HCT116 (cell line): Measurements from ENCODE around the gene CST6.

Source experiments
- RAD21 ChIP-seq: IDR thresholded peaks from 2 replicates; pipeline ENCODE4 v1.6.1; 2012; ENCODE audit warnings: low read depth, mild to moderate bottlenecking
- TF ChIP-seq, protein P1 (sequence below): IDR thresholded peaks from 2 replicates; pipeline ENCODE4 v1.6.1; 2012
- TF ChIP-seq, protein P2 (sequence below), 3 experiments: fragments of 200-600 bp in 1 of 3; sonication (generic) in 1 of 3; IDR thresholded peaks in 2 of 3; conservative IDR thresholded peaks in 1 of 3; 2 replicates each; pipeline ENCODE4 v1.5.1; 2012 to 2017; ENCODE audit warnings: low read depth in 2 of 3, low read length in 2 of 3, antibody characterized with exemption in 1 of 3, borderline replicate concordance in 1 of 3, control low read depth in 1 of 3, mild to moderate bottlenecking in 1 of 3, mixed read lengths in 1 of 3, mixed run types in 1 of 3, moderate library complexity in 1 of 3; ENCODE audit not compliant: insufficient read depth in 1 of 3

DNA sequence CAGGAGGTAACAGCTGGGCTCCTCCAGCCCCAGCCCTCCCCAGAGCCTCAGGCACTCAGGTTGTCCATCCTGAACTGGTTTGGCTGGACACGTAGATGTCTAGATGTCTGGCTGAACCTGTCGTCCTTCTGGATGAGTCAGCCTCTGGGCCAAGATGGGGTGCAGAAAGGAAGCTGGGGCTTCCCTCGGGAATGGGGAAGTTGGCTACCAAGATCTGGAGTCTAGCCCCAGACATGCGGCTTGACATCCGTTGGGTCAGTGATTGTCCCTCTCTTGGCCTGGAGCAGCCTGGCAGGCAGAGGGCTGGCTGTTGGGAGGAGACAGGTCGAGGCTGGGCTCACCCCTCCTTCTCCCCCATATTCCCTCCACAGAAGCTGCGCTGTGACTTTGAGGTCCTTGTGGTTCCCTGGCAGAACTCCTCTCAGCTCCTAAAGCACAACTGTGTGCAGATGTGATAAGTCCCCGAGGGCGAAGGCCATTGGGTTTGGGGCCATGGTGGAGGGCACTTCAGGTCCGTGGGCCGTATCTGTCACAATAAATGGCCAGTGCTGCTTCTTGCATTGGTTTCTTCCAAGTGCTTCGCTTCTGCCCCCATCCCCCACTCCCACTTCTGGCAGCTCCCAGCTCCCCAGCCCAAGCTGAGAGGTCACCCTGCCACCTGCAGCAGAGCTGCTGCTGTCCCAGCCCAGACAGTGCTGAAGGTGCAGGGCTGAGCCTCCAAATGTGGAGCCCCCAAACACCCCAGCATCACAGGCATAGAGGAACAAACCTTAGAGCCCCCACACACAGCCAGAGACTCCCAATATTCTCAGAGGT, 1.3 kb downstream of the CST6 start:
- TF ChIP-seq, protein P1, sequence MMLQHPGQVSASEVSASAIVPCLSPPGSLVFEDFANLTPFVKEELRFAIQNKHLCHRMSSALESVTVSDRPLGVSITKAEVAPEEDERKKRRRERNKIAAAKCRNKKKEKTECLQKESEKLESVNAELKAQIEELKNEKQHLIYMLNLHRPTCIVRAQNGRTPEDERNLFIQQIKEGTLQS = no peak
- TF ChIP-seq, protein P2, sequence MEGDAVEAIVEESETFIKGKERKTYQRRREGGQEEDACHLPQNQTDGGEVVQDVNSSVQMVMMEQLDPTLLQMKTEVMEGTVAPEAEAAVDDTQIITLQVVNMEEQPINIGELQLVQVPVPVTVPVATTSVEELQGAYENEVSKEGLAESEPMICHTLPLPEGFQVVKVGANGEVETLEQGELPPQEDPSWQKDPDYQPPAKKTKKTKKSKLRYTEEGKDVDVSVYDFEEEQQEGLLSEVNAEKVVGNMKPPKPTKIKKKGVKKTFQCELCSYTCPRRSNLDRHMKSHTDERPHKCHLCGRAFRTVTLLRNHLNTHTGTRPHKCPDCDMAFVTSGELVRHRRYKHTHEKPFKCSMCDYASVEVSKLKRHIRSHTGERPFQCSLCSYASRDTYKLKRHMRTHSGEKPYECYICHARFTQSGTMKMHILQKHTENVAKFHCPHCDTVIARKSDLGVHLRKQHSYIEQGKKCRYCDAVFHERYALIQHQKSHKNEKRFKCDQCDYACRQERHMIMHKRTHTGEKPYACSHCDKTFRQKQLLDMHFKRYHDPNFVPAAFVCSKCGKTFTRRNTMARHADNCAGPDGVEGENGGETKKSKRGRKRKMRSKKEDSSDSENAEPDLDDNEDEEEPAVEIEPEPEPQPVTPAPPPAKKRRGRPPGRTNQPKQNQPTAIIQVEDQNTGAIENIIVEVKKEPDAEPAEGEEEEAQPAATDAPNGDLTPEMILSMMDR (IDR thresholded peaks at IDR 0.05 in 2 of 3, conservative IDR thresholded peaks at IDR 0.05 in 1 of 3; ENCODE audit: borderline replicate concordance in 1 of 3, insufficient read depth in 1 of 3, low read depth in 2 of 3, low read length in 2 of 3) = no peak
- TF ChIP-seq RAD21 = no peak
